Measurements from ENCODE around the gene VTA1.
"Not testable (repeated sequence)": the region's sequence is repeated elsewhere in the genome, so short reads cannot be mapped to it uniquely, and the experiment has no call there.

Gene VTA1

GRCh38 chr6:142218446-142218845 lies 71.4 kb downstream of the VTA1 start:
- no peak for TF ChIP-seq CTCF (IDR thresholded peaks at IDR 0.05; ENCODE audit: control insufficient read depth, extremely low read depth, insufficient read depth)
- H3K4me3 ChIP-seq (ENCODE audit: low read depth, low read length) = no peak overlapping the region
- no peak for DNase-seq (ENCODE audit: low read depth)

GRCh38 chr6:142222022-142222421 lies 75.0 kb downstream of the VTA1 start:
- H3K4me3 ChIP-seq (ENCODE audit: low read depth, low read length) = no peak overlapping the region
- TF ChIP-seq CTCF (IDR thresholded peaks at IDR 0.05; ENCODE audit: control insufficient read depth, extremely low read depth, insufficient read depth) = no peak
- DNase-seq (ENCODE audit: low read depth) = no peak

- TF ChIP-seq CTCF (IDR thresholded peaks at IDR 0.05; ENCODE audit: control insufficient read depth, extremely low read depth, insufficient read depth) = no peak
- DNase-seq (ENCODE audit: low read depth) = no peak
- H3K4me3 ChIP-seq (ENCODE audit: low read depth, low read length) = no peak overlapping the region
Observed at GRCh38 chr6:142223938-142224337, 76.9 kb downstream of the VTA1 start.

- no peak for DNase-seq (ENCODE audit: low read depth)
- H3K4me3 ChIP-seq (ENCODE audit: low read depth, low read length) = no peak overlapping the region
- TF ChIP-seq CTCF (IDR thresholded peaks at IDR 0.05; ENCODE audit: control insufficient read depth, extremely low read depth, insufficient read depth) = no peak
Observed at GRCh38 chr6:142225115-142225514, 78.1 kb downstream of the VTA1 start.

GRCh38 chr6:142225552-142225951 lies 78.5 kb downstream of the VTA1 start:
- no peak overlapping the region for H3K4me3 ChIP-seq (ENCODE audit: low read depth, low read length)
- no peak for DNase-seq (ENCODE audit: low read depth)
- no peak for TF ChIP-seq CTCF (IDR thresholded peaks at IDR 0.05; ENCODE audit: control insufficient read depth, extremely low read depth, insufficient read depth)

- no peak for TF ChIP-seq CTCF (IDR thresholded peaks at IDR 0.05; ENCODE audit: control insufficient read depth, extremely low read depth, insufficient read depth)
Observed at GRCh38 chr6:142226731-142227130, 79.7 kb downstream of the VTA1 start.

GRCh38 chr6:142229518-142230270 lies 82.6 kb downstream of the VTA1 start:
- DNase-seq (ENCODE audit: low read depth); H3K4me3 ChIP-seq (ENCODE audit: low read depth, low read length): not testable (repeated sequence)

More at GRCh38 chr6:142226731-142227130, 79.7 kb downstream of the VTA1 start:
- DNase-seq (ENCODE audit: low read depth) = no peak
- no peak overlapping the region for H3K4me3 ChIP-seq (ENCODE audit: low read depth, low read length)

- DNase-seq (ENCODE audit: low read depth); H3K4me3 ChIP-seq (ENCODE audit: low read depth, low read length): not testable (repeated sequence)
Observed at GRCh38 chr6:142232206-142233044, 85.4 kb downstream of the VTA1 start.
